Measurements from ENCODE around the gene RNF182. TPM values are rescaled to one million over a fixed set of nuclear protein-coding genes. Genes with fewer than 3 reads are reported as not detected.

Gene RNF182
- total and polyA plus RNA-seq, 10 of the 15 experiments (the other 5 are each of a cell fraction or from before 2014, with no cell fraction given) = not detected

DNA sequence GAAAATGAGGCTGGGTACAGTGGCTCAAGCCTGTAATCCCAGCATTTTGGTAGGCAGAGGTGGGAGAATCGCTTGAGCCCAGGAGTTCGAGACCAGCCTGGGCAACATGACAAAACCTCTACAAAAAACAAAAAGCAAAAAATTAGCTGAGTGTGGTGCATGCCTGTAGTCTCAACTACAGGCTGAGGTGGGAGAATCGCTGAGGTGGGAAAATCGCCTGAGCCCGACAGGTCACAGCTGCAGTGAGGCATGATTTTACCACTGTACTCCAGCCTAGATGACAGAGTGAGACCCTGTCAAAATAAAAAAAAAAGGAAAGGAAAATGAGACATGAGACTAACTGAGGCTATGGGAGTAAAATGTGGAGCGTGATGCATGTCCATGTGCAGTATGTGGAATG, 104.9 kb downstream of the RNF182 start:
- ChIA-PET SMC1A (ENCODE audit: uncharacterized antibody, unreplicated experiment) (interaction anchor here (1.0 kb wide), 1 partner anchor 8 kb away, joined by 3 read pairs; no protein-coding TSS in a partner anchor), POLR2A (no interaction called here), CTCF (interaction anchor here (0.7 to 1.4 kb wide), 4 partner anchors 8 to 121 kb away, joined by 3 to 5 read pairs (median 4); no protein-coding TSS in a partner anchor), RAD21 (ENCODE audit: unreplicated experiment) (no interaction called here)
- intact Hi-C loops (cut with micrococcal nuclease; ENCODE audit: unreplicated experiment) (no loop called here), in situ Hi-C loops (cut with MboI) (no loop called here)
- no peaks in the 10 kb centered on the region for H3K36me3 ChIP-seq (ENCODE audit: control insufficient read depth in 2 of 2, insufficient read depth in 2 of 2, low read length in 1 of 2)
- no peak overlapping the region for H3K9ac ChIP-seq (ENCODE audit: control insufficient read depth, insufficient read depth, low read length)
- H2AFZ ChIP-seq (ENCODE audit: control insufficient read depth, low read depth, low read length) = no peak overlapping the region
- H3K27ac ChIP-seq (ENCODE audit: control insufficient read depth, insufficient read depth) = no peak overlapping the region
- H3K4me2 ChIP-seq (ENCODE audit: control insufficient read depth, insufficient read depth) = no peak overlapping the region
- no peaks in the 10 kb centered on the region; a peak in 3 of 4 replicates for H3K27me3 ChIP-seq (replicated peaks in 1 of 2; ENCODE audit: control insufficient read depth in 2 of 2, insufficient read depth in 2 of 2, low read length in 1 of 2)
- WGBS (ENCODE audit: insufficient coverage, insufficient replicate concordance, low lambda C conversion rate, missing lambda C conversion rate) = 46% methylated on average over 6 of the region's 6 CpGs
- no peak for ATAC-seq
- no peak for FAIRE-seq
- no TSS peak for BruUV-seq (replicated peaks)
- peaks cover 6% of the 10 kb centered on the region for H3K4me1 ChIP-seq (ENCODE audit: control insufficient read depth, insufficient read depth, low read length)
- no peaks in the 10 kb centered on the region for H3K9me3 ChIP-seq (replicated peaks; ENCODE audit: control insufficient read depth, insufficient read depth, low read length)
- H3K4me3 ChIP-seq = no peak overlapping the region
- DNase-seq (ENCODE audit: low read depth, low spot score) = no peak
- no peaks in the 10 kb centered on the region for H4K20me1 ChIP-seq (ENCODE audit: control insufficient read depth, insufficient read depth)
- no peaks in the 10 kb centered on the region for H3K79me2 ChIP-seq (ENCODE audit: control insufficient read depth, insufficient read depth, low read length)
- TF ChIP-seq SMAD1 (IDR thresholded peaks at IDR 0.05; ENCODE audit: low read depth, partially characterized antibody) (no peak), SMAD5 (IDR thresholded peaks at IDR 0.05; ENCODE audit: low read depth) (no peak), FOS (IDR thresholded peaks at IDR 0.05; ENCODE audit: borderline replicate concordance, extremely low read depth, insufficient read length) (no peak), CREB1 (IDR thresholded peaks at IDR 0.05; ENCODE audit: low read depth) (no peak), PML (IDR thresholded peaks at IDR 0.05; ENCODE audit: low read length) (no peak), NFYA (IDR thresholded peaks at IDR 0.05; ENCODE audit: borderline replicate concordance, low read depth, low read length) (no peak), RUNX3 (IDR thresholded peaks at IDR 0.05; ENCODE audit: low read length) (no peak), NBN (IDR thresholded peaks at IDR 0.05) (no peak), YY1 (IDR thresholded peaks at IDR 0.05; ENCODE audit: low read depth, low read length) (no peak), LARP7 (IDR thresholded peaks at IDR 0.05) (no peak), MEF2A (IDR thresholded peaks at IDR 0.05; ENCODE audit: insufficient read depth, low read depth, low read length) (no peak), TCF7 (IDR thresholded peaks at IDR 0.05; ENCODE audit: borderline replicate concordance) (no peak), SREBF1 (IDR thresholded peaks at IDR 0.05; ENCODE audit: low read length) (no peak)
- TF ChIP-seq, protein P1, sequence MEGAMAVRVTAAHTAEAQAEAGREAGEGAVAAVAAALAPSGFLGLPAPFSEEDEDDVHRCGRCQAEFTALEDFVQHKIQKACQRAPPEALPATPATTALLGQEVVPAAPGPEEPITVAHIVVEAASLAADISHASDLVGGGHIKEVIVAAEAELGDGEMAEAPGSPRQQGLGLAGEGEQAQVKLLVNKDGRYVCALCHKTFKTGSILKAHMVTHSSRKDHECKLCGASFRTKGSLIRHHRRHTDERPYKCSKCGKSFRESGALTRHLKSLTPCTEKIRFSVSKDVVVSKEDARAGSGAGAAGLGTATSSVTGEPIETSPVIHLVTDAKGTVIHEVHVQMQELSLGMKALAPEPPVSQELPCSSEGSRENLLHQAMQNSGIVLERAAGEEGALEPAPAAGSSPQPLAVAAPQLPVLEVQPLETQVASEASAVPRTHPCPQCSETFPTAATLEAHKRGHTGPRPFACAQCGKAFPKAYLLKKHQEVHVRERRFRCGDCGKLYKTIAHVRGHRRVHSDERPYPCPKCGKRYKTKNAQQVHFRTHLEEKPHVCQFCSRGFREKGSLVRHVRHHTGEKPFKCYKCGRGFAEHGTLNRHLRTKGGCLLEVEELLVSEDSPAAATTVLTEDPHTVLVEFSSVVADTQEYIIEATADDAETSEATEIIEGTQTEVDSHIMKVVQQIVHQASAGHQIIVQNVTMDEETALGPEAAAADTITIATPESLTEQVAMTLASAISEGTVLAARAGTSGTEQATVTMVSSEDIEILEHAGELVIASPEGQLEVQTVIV (IDR thresholded peaks at IDR 0.05; ENCODE audit: borderline replicate concordance, partially characterized antibody) = no peak
- TF ChIP-seq, protein P2, sequence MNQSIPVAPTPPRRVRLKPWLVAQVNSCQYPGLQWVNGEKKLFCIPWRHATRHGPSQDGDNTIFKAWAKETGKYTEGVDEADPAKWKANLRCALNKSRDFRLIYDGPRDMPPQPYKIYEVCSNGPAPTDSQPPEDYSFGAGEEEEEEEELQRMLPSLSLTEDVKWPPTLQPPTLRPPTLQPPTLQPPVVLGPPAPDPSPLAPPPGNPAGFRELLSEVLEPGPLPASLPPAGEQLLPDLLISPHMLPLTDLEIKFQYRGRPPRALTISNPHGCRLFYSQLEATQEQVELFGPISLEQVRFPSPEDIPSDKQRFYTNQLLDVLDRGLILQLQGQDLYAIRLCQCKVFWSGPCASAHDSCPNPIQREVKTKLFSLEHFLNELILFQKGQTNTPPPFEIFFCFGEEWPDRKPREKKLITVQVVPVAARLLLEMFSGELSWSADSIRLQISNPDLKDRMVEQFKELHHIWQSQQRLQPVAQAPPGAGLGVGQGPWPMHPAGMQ (IDR thresholded peaks at IDR 0.05; ENCODE audit: borderline replicate concordance) = no peak
- TF ChIP-seq, protein P3, sequence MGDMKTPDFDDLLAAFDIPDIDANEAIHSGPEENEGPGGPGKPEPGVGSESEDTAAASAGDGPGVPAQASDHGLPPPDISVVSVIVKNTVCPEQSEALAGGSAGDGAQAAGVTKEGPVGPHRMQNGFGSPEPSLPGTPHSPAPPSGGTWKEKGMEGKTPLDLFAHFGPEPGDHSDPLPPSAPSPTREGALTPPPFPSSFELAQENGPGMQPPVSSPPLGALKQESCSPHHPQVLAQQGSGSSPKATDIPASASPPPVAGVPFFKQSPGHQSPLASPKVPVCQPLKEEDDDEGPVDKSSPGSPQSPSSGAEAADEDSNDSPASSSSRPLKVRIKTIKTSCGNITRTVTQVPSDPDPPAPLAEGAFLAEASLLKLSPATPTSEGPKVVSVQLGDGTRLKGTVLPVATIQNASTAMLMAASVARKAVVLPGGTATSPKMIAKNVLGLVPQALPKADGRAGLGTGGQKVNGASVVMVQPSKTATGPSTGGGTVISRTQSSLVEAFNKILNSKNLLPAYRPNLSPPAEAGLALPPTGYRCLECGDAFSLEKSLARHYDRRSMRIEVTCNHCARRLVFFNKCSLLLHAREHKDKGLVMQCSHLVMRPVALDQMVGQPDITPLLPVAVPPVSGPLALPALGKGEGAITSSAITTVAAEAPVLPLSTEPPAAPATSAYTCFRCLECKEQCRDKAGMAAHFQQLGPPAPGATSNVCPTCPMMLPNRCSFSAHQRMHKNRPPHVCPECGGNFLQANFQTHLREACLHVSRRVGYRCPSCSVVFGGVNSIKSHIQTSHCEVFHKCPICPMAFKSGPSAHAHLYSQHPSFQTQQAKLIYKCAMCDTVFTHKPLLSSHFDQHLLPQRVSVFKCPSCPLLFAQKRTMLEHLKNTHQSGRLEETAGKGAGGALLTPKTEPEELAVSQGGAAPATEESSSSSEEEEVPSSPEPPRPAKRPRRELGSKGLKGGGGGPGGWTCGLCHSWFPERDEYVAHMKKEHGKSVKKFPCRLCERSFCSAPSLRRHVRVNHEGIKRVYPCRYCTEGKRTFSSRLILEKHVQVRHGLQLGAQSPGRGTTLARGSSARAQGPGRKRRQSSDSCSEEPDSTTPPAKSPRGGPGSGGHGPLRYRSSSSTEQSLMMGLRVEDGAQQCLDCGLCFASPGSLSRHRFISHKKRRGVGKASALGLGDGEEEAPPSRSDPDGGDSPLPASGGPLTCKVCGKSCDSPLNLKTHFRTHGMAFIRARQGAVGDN (IDR thresholded peaks at IDR 0.05) = no peak
- TF ChIP-seq, protein P4, sequence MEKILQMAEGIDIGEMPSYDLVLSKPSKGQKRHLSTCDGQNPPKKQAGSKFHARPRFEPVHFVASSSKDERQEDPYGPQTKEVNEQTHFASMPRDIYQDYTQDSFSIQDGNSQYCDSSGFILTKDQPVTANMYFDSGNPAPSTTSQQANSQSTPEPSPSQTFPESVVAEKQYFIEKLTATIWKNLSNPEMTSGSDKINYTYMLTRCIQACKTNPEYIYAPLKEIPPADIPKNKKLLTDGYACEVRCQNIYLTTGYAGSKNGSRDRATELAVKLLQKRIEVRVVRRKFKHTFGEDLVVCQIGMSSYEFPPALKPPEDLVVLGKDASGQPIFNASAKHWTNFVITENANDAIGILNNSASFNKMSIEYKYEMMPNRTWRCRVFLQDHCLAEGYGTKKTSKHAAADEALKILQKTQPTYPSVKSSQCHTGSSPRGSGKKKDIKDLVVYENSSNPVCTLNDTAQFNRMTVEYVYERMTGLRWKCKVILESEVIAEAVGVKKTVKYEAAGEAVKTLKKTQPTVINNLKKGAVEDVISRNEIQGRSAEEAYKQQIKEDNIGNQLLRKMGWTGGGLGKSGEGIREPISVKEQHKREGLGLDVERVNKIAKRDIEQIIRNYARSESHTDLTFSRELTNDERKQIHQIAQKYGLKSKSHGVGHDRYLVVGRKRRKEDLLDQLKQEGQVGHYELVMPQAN (conservative IDR thresholded peaks at IDR 0.05) = no peak
